ENCODE data around the gene CTSS.
"Not testable (repeated sequence)": the region's sequence is repeated elsewhere in the genome, so short reads cannot be mapped to it uniquely, and the experiment has no call there.

Gene CTSS

GRCh38 chr1:150772326-150772725 is 6.7 kb upstream of the CTSS start:
- H3K4me3 ChIP-seq (ENCODE audit: low read depth in 1 of 2, low read length in 2 of 2), result no peak overlapping the region
- H3K9ac ChIP-seq (ENCODE audit: low read depth, low read length), result no peak overlapping the region
- no peak overlapping the region for H3K4me2 ChIP-seq (ENCODE audit: insufficient read depth, low read length)
- no peak for DNase-seq
- no peak for ATAC-seq (ENCODE audit: insufficient read depth, low read depth)
- no peak overlapping the region for H3K27ac ChIP-seq (ENCODE audit: low read length)
- no peaks in the 10 kb centered on the region for H3K79me2 ChIP-seq (ENCODE audit: insufficient read depth, low read length)
- no peaks in the 10 kb centered on the region for H3K9me3 ChIP-seq (ENCODE audit: insufficient read depth, low read length, severe bottlenecking)
- H3K36me3 ChIP-seq (ENCODE audit: insufficient read depth, low read length), result no peaks in the 10 kb centered on the region
- no peaks in the 10 kb centered on the region for H4K20me1 ChIP-seq (ENCODE audit: insufficient read depth, low read length)
- H3K27me3 ChIP-seq (ENCODE audit: insufficient read depth, low read length, poor library complexity), result no peaks in the 10 kb centered on the region
- TF ChIP-seq CTCF (IDR thresholded peaks at IDR 0.05; ENCODE audit: borderline replicate concordance, extremely low read depth, low read length, poor library complexity, severe bottlenecking), result no peak
- no peak for TF ChIP-seq EZH2 (IDR thresholded peaks at IDR 0.05; ENCODE audit: borderline replicate concordance, low read depth, low read length, severe bottlenecking)
- H2AFZ ChIP-seq (ENCODE audit: low read depth, low read length), result no peak overlapping the region
- H3K4me1 ChIP-seq (ENCODE audit: insufficient read depth, low read length), result peaks cover 10% of the 10 kb centered on the region

- not testable (repeated sequence) for H3K27me3 ChIP-seq (ENCODE audit: insufficient read depth, low read length, poor library complexity); H3K27ac ChIP-seq (ENCODE audit: low read length); H3K4me3 ChIP-seq (ENCODE audit: low read depth in 1 of 2, low read length in 2 of 2); DNase-seq; H3K9me3 ChIP-seq (ENCODE audit: insufficient read depth, low read length, severe bottlenecking); H3K9ac ChIP-seq (ENCODE audit: low read depth, low read length); H2AFZ ChIP-seq (ENCODE audit: low read depth, low read length); H3K36me3 ChIP-seq (ENCODE audit: insufficient read depth, low read length); H4K20me1 ChIP-seq (ENCODE audit: insufficient read depth, low read length); H3K79me2 ChIP-seq (ENCODE audit: insufficient read depth, low read length); H3K4me2 ChIP-seq (ENCODE audit: insufficient read depth, low read length); ATAC-seq (ENCODE audit: insufficient read depth, low read depth)
- peaks cover 21% of the 10 kb centered on the region for H3K4me1 ChIP-seq (ENCODE audit: insufficient read depth, low read length)
These were observed 2.1 kb upstream of the CTSS start for GRCh38 chr1:150767704-150768103.

GRCh38 chr1:150765977-150766301 is 361 bp upstream of the CTSS start:
- H2AFZ ChIP-seq (ENCODE audit: low read depth, low read length), result peak overlapping the region; percentile 84
- not testable (repeated sequence) for H3K9me3 ChIP-seq (ENCODE audit: insufficient read depth, low read length, severe bottlenecking); H3K4me3 ChIP-seq (ENCODE audit: low read depth in 1 of 2, low read length in 2 of 2); DNase-seq; ATAC-seq (ENCODE audit: insufficient read depth, low read depth); H3K79me2 ChIP-seq (ENCODE audit: insufficient read depth, low read length); H3K36me3 ChIP-seq (ENCODE audit: insufficient read depth, low read length); H3K9ac ChIP-seq (ENCODE audit: low read depth, low read length); H3K27ac ChIP-seq (ENCODE audit: low read length); H3K27me3 ChIP-seq (ENCODE audit: insufficient read depth, low read length, poor library complexity); H4K20me1 ChIP-seq (ENCODE audit: insufficient read depth, low read length)
- H3K4me2 ChIP-seq (ENCODE audit: insufficient read depth, low read length), result peak overlapping the region; percentile 39; the same call in 1 of the 2 replicates
- peaks cover 15% of the 10 kb centered on the region for H3K4me1 ChIP-seq (ENCODE audit: insufficient read depth, low read length)

- H3K27ac ChIP-seq (ENCODE audit: low read length), result no peak overlapping the region
- H2AFZ ChIP-seq (ENCODE audit: low read depth, low read length), result no peak overlapping the region
- DNase-seq (no peak), ATAC-seq (ENCODE audit: insufficient read depth, low read depth) (no peak)
- H3K36me3 ChIP-seq (ENCODE audit: insufficient read depth, low read length), result no peaks in the 10 kb centered on the region
- H3K9ac ChIP-seq (ENCODE audit: low read depth, low read length), result no peak overlapping the region
- H3K4me2 ChIP-seq (ENCODE audit: insufficient read depth, low read length), result no peak overlapping the region
- no peaks in the 10 kb centered on the region for H3K9me3 ChIP-seq (ENCODE audit: insufficient read depth, low read length, severe bottlenecking)
- H3K27me3 ChIP-seq (ENCODE audit: insufficient read depth, low read length, poor library complexity), result no peaks in the 10 kb centered on the region
- no peak overlapping the region for H3K4me3 ChIP-seq (ENCODE audit: low read depth in 1 of 2, low read length in 2 of 2)
- TF ChIP-seq CTCF (IDR thresholded peaks at IDR 0.05; ENCODE audit: borderline replicate concordance, extremely low read depth, low read length, poor library complexity, severe bottlenecking), result no peak
- TF ChIP-seq EZH2 (IDR thresholded peaks at IDR 0.05; ENCODE audit: borderline replicate concordance, low read depth, low read length, severe bottlenecking), result no peak
- H3K79me2 ChIP-seq (ENCODE audit: insufficient read depth, low read length), result no peaks in the 10 kb centered on the region
- no peaks in the 10 kb centered on the region for H4K20me1 ChIP-seq (ENCODE audit: insufficient read depth, low read length)
- peaks cover 11% of the 10 kb centered on the region for H3K4me1 ChIP-seq (ENCODE audit: insufficient read depth, low read length)
These were observed 919 bp downstream of the CTSS start for GRCh38 chr1:150764617-150765101.

All from DND-41 (cell line).